GM19438 (cell line): ENCODE measurements around the gene NPY4R2.
"Not testable (repeated sequence)": the region's sequence is repeated elsewhere in the genome, so short reads cannot be mapped to it uniquely, and the experiment has no call there.

Experiments used
- ATAC-seq: cut with Tn5 transposase; IDR thresholded peaks from one replicate; pipeline ENCODE4 v1.9.1; 2021; ENCODE audit warnings: low read depth; ENCODE audit not compliant: unreplicated experiment

NPY4R2 gene

GRCh38 chr10:47918475-47918874 lies at the start of gene NPY4R2:
Gene NPY4R2 (plus strand): TSS chr10:47918662. CDS start chr10:47921988, 3,326 bp downstream.
- ATAC-seq = not testable (repeated sequence)

- not testable (repeated sequence) for ATAC-seq
Measured at GRCh38 chr10:47870887-47871286, 47.6 kb upstream of the NPY4R2 start.

GRCh38 chr10:47871485-47872180 lies 46.8 kb upstream of the NPY4R2 start:
- not testable (repeated sequence) for ATAC-seq

- ATAC-seq = not testable (repeated sequence)
Measured at GRCh38 chr10:47872236-47872635, 46.2 kb upstream of the NPY4R2 start.

DNA sequence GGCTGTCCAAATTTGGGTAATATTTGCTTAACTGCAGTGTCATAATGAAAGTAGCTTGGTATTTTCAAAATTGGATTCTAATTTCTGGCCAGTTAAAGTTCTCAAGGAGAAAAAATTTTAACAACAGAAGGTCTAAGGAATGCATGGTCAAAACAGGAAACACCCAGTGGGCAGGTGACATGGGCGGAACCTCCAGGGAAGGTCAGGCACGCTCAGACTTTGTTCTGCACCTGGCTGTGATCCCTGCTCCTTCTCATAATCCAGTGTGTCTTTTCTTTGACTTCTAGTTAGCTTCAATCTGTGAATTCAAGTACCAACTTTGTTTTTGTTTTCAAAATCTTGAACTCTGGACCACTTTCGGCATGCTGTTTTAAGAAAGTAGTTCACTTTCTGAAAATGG lies 34.2 kb upstream of the NPY4R2 start:
- not testable (repeated sequence) for ATAC-seq

DNA sequence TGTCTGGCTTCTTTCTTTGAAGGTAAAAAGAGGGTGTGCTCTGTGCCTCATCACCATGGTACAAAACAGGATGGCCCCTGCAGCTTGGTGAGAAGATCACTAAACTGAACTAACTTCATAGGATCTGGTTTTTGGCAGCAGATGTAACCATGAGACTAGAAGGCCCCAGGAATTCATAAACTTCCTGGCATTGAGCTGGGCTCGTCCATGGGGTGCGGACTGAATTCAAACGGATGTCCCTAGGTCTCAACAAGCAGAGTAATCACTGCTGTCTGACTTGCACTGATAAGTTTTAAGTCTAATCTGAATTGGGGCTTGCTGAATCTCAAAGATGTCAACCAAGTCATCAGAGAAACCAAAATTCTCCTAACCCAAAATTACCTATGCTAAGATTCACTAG lies 33.5 kb upstream of the NPY4R2 start:
- not testable (repeated sequence) for ATAC-seq

DNA sequence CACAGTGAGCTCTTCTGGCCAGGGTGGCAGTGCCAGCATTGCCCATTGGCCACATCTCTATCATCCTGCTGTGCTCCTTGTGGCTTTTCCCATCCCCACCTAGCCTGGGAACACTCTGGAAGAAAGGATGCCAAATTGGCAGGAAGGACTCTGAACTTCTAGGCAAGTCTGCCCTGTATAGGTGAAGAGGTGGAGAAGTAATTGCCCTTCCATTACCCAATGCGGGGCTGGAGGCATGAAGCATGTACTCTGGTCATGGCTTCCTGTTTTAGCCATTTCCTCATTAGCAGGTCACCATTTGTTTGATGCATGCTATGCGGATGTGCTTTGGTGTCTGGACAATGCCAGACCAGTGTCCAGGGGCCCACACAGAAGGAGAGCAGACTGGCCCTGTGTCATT lies 32.1 kb upstream of the NPY4R2 start:
- not testable (repeated sequence) for ATAC-seq

- ATAC-seq = not testable (repeated sequence)
Measured at GRCh38 chr10:47886827-47887226, 31.6 kb upstream of the NPY4R2 start.

DNA sequence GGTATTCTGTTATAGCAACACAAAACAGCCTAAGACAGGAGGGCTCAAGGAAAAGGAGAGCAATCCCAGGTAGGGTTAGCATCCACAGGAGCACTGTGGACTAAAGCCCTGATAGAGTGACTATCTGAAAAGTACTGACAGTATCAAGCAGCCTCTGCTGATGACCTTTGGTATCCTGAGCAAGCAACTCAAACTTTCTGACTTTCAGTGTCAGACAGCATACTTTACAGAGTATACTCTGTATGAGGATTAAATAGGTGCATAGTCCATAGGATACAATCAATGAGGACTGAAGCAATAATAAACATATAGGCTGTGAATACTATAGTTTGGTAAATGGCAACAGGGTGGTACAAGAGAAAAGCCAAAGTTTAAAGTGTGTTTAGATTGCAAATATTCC lies 27.7 kb upstream of the NPY4R2 start:
- ATAC-seq = not testable (repeated sequence)

- not testable (repeated sequence) for ATAC-seq
Measured at GRCh38 chr10:47892494-47893261, 25.8 kb upstream of the NPY4R2 start.

- ATAC-seq = not testable (repeated sequence)
Measured at GRCh38 chr10:47894571-47894970, 23.9 kb upstream of the NPY4R2 start.

DNA sequence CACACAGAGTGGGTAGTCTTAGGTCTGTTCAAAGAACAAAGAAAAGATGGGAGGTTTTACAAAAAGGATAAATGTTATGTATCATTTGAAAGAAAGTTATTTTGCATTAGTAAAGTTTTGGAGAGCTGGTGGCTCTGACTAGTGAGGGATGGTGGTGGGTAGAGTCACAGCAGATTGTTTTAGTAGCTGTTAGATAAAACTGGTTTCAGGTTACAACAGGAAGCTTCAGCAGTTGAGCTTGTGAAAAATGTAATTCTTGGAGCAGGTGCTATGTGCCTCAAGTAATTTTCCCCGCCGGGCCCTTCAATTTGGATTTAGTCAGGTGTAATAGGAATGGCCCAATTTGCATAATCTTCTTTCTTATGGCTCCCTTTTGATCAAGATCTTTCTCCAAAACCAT lies 20.6 kb upstream of the NPY4R2 start:
- not testable (repeated sequence) for ATAC-seq

- not testable (repeated sequence) for ATAC-seq
Measured at GRCh38 chr10:47909333-47909732, 9.1 kb upstream of the NPY4R2 start.

GRCh38 chr10:47910486-47910885 lies 8.0 kb upstream of the NPY4R2 start:
- not testable (repeated sequence) for ATAC-seq

DNA sequence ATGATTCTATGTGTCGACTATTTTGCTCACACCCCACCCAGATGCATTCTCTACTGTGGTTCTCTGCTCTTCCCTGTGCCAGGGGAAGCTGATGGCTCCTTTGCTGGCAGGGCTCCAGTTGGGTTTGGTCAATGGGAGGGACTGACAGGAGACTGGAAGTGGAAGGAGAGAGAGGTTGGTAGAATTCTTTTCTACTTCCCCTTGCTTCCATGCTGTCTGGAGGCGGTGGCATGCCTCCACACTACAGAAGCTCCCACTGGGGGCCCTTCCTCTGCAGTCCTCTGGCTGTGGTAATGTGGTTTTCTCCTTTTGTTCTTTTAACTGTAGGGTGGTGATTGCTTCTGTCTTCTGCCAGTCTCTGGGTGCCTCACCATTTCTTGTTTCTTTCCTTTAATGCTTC lies 4.4 kb upstream of the NPY4R2 start:
- ATAC-seq = not testable (repeated sequence)

- ATAC-seq = not testable (repeated sequence)
Measured at GRCh38 chr10:47915849-47916548, 2.5 kb upstream of the NPY4R2 start.

GRCh38 chr10:47920610-47921009 lies 2.1 kb downstream of the NPY4R2 start:
- ATAC-seq = not testable (repeated sequence)

- ATAC-seq = not testable (repeated sequence)
Measured at GRCh38 chr10:47922503-47922902, 4.0 kb downstream of the NPY4R2 start.

- not testable (repeated sequence) for ATAC-seq
Measured at GRCh38 chr10:47924628-47925027, 6.2 kb downstream of the NPY4R2 start.

DNA sequence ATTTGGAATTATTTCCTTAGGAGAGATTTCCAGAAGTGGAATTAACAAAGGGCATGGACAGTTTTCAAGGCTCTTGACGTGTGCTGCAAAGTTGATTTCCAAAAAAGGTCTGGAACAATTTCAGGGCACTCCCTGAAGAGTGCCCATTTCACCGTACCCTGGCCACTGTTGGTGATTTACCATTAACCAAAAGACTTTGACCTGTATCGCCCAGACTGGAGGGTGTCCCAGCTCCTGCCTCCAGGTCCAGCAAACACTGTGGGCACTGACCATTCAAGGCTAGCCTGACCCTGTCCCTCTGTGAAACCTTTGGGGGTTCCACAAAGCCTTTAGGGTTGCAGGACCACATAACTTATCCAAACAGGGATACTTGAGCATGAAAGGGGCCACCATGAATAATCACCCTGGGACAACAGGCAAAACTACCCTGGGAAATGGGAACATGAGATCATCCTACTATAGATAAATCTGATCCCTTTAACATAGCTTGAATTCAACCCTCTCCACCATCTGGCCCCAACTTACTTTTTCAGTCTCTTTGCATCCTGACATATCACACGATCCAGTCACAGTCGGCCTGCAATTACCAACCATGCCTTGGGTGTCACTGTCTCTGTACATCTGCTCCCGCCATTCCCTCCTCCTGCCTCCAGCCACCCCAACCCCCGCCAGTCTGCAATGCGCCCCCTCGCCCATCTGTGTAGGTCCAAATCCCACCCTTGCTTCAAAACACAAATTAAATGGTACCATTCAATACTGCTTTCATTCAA lies 8.9 kb downstream of the NPY4R2 start:
- ATAC-seq = not testable (repeated sequence)
